ENCODE results near the gene NAE1.
A peak's percentile ranks its signal among the peaks of the same experiment; 100 is the strongest.
"Not testable (repeated sequence)": the region's sequence is repeated elsewhere in the genome, so short reads cannot be mapped to it uniquely, and the experiment has no call there.

Gene NAE1

GRCh38 chr16:66830422-66831404, at the start of gene NAE1:
TSS of gene NAE1 (minus strand) at chr16:66830976. CDS start at chr16:66830899, 77 bp downstream.
- peak within 1 kb of the TSS; percentile 92 for H3K4me3 ChIP-seq (ENCODE audit: low read depth, low read length)
- H3K27ac ChIP-seq (ENCODE audit: low read depth, low read length) = peak within 1 kb of the TSS; percentile 58
- H3K79me2 ChIP-seq (ENCODE audit: control insufficient read depth, insufficient read depth, low read length, unreplicated experiment) = peaks cover 40% of the 10 kb centered on the region
- no peaks in the 10 kb centered on the region for H3K27me3 ChIP-seq (ENCODE audit: insufficient read depth, low read length)
- H3K36me3 ChIP-seq (ENCODE audit: insufficient read depth, low read length) = peaks cover 19% of the 10 kb centered on the region
- H2AFZ ChIP-seq (ENCODE audit: low read length, unreplicated experiment) = peak within 1 kb of the TSS; percentile 95
- peaks cover 19% of the 10 kb centered on the region for H3K4me1 ChIP-seq (ENCODE audit: control insufficient read depth, insufficient read depth, low read length, unreplicated experiment)

GRCh38 chr16:66878067-66878466, 47.3 kb upstream of the NAE1 start:
- Histone ChIP-seq H2AFZ (ENCODE audit: low read length, unreplicated experiment) (no peak overlapping the region), H3K4me1 (ENCODE audit: control insufficient read depth, insufficient read depth, low read length, unreplicated experiment) (peaks cover 24% of the 10 kb centered on the region), H3K79me2 (ENCODE audit: control insufficient read depth, insufficient read depth, low read length, unreplicated experiment) (peaks cover 12% of the 10 kb centered on the region), H3K27ac (ENCODE audit: low read depth, low read length) (no peak overlapping the region), H3K27me3 (ENCODE audit: insufficient read depth, low read length) (no peaks in the 10 kb centered on the region), H3K36me3 (ENCODE audit: insufficient read depth, low read length) (no peaks in the 10 kb centered on the region), H3K4me3 (ENCODE audit: low read depth, low read length) (no peak overlapping the region)

GRCh38 chr16:66874079-66874775, 43.5 kb upstream of the NAE1 start:
- peak overlapping the region; percentile 5 for H2AFZ ChIP-seq (ENCODE audit: low read length, unreplicated experiment)
- peaks cover 20% of the 10 kb centered on the region for H3K4me1 ChIP-seq (ENCODE audit: control insufficient read depth, insufficient read depth, low read length, unreplicated experiment)
- H3K79me2 ChIP-seq (ENCODE audit: control insufficient read depth, insufficient read depth, low read length, unreplicated experiment) = no peaks in the 10 kb centered on the region
- H3K36me3 ChIP-seq (ENCODE audit: insufficient read depth, low read length) = no peaks in the 10 kb centered on the region
- H3K27me3 ChIP-seq (ENCODE audit: insufficient read depth, low read length) = no peaks in the 10 kb centered on the region
- H3K27ac ChIP-seq (ENCODE audit: low read depth, low read length) = peak overlapping the region; percentile 66
- H3K4me3 ChIP-seq (ENCODE audit: low read depth, low read length) = no peak overlapping the region

GRCh38 chr16:66873685-66874055, 42.9 kb upstream of the NAE1 start:
- H2AFZ ChIP-seq (ENCODE audit: low read length, unreplicated experiment) = no peak overlapping the region
- no peaks in the 10 kb centered on the region for H3K36me3 ChIP-seq (ENCODE audit: insufficient read depth, low read length)
- no peaks in the 10 kb centered on the region for H3K27me3 ChIP-seq (ENCODE audit: insufficient read depth, low read length)
- peak overlapping the region; percentile 66 for H3K27ac ChIP-seq (ENCODE audit: low read depth, low read length)
- no peak overlapping the region for H3K4me3 ChIP-seq (ENCODE audit: low read depth, low read length)
- H3K4me1 ChIP-seq (ENCODE audit: control insufficient read depth, insufficient read depth, low read length, unreplicated experiment) = peaks cover 20% of the 10 kb centered on the region
- no peaks in the 10 kb centered on the region for H3K79me2 ChIP-seq (ENCODE audit: control insufficient read depth, insufficient read depth, low read length, unreplicated experiment)

GRCh38 chr16:66872943-66873684, 42.3 kb upstream of the NAE1 start:
- Histone ChIP-seq H2AFZ (ENCODE audit: low read length, unreplicated experiment) (peak overlapping the region; percentile 61), H3K4me1 (ENCODE audit: control insufficient read depth, insufficient read depth, low read length, unreplicated experiment) (peaks cover 20% of the 10 kb centered on the region), H3K4me3 (ENCODE audit: low read depth, low read length) (peak overlapping the region; percentile 76), H3K27me3 (ENCODE audit: insufficient read depth, low read length) (no peaks in the 10 kb centered on the region), H3K27ac (ENCODE audit: low read depth, low read length) (peak overlapping the region; percentile 66), H3K79me2 (ENCODE audit: control insufficient read depth, insufficient read depth, low read length, unreplicated experiment) (no peaks in the 10 kb centered on the region), H3K36me3 (ENCODE audit: insufficient read depth, low read length) (no peaks in the 10 kb centered on the region)

- H3K4me3 ChIP-seq (ENCODE audit: low read depth, low read length) = peak overlapping the region; percentile 76
- no peaks in the 10 kb centered on the region for H3K36me3 ChIP-seq (ENCODE audit: insufficient read depth, low read length)
- H2AFZ ChIP-seq (ENCODE audit: low read length, unreplicated experiment) = peak overlapping the region; percentile 61
- peaks cover 20% of the 10 kb centered on the region for H3K4me1 ChIP-seq (ENCODE audit: control insufficient read depth, insufficient read depth, low read length, unreplicated experiment)
- peak overlapping the region; percentile 21; the same call in 1 of the 2 replicates for H3K27ac ChIP-seq (ENCODE audit: low read depth, low read length)
- H3K27me3 ChIP-seq (ENCODE audit: insufficient read depth, low read length) = no peaks in the 10 kb centered on the region
- H3K79me2 ChIP-seq (ENCODE audit: control insufficient read depth, insufficient read depth, low read length, unreplicated experiment) = no peaks in the 10 kb centered on the region
Measured at GRCh38 chr16:66872559-66872942, 41.8 kb upstream of the NAE1 start.

GRCh38 chr16:66871840-66872239, 41.1 kb upstream of the NAE1 start:
- Histone ChIP-seq H3K27ac (ENCODE audit: low read depth, low read length) (no peak overlapping the region), H3K4me3 (ENCODE audit: low read depth, low read length) (no peak overlapping the region), H3K27me3 (ENCODE audit: insufficient read depth, low read length) (no peaks in the 10 kb centered on the region), H3K79me2 (ENCODE audit: control insufficient read depth, insufficient read depth, low read length, unreplicated experiment) (no peaks in the 10 kb centered on the region), H3K4me1 (ENCODE audit: control insufficient read depth, insufficient read depth, low read length, unreplicated experiment) (peaks cover 20% of the 10 kb centered on the region), H2AFZ (ENCODE audit: low read length, unreplicated experiment) (no peak overlapping the region), H3K36me3 (ENCODE audit: insufficient read depth, low read length) (no peaks in the 10 kb centered on the region)

- peaks cover 20% of the 10 kb centered on the region for H3K4me1 ChIP-seq (ENCODE audit: control insufficient read depth, insufficient read depth, low read length, unreplicated experiment)
- not testable (repeated sequence) for H3K4me3 ChIP-seq (ENCODE audit: low read depth, low read length); H3K27me3 ChIP-seq (ENCODE audit: insufficient read depth, low read length)
Measured at GRCh38 chr16:66871363-66871762, 40.6 kb upstream of the NAE1 start.

GRCh38 chr16:66869424-66869823, 38.6 kb upstream of the NAE1 start:
- Histone ChIP-seq H3K27ac (ENCODE audit: low read depth, low read length) (no peak overlapping the region), H2AFZ (ENCODE audit: low read length, unreplicated experiment) (no peak overlapping the region), H3K4me3 (ENCODE audit: low read depth, low read length) (no peak overlapping the region), H3K79me2 (ENCODE audit: control insufficient read depth, insufficient read depth, low read length, unreplicated experiment) (no peaks in the 10 kb centered on the region), H3K4me1 (ENCODE audit: control insufficient read depth, insufficient read depth, low read length, unreplicated experiment) (peaks cover 7% of the 10 kb centered on the region), H3K36me3 (ENCODE audit: insufficient read depth, low read length) (no peaks in the 10 kb centered on the region), H3K27me3 (ENCODE audit: insufficient read depth, low read length) (no peaks in the 10 kb centered on the region)

More at GRCh38 chr16:66871363-66871762, 40.6 kb upstream of the NAE1 start:
- H3K36me3 ChIP-seq (ENCODE audit: insufficient read depth, low read length); H3K79me2 ChIP-seq (ENCODE audit: control insufficient read depth, insufficient read depth, low read length, unreplicated experiment); H3K27ac ChIP-seq (ENCODE audit: low read depth, low read length); H2AFZ ChIP-seq (ENCODE audit: low read length, unreplicated experiment): not testable (repeated sequence)

GRCh38 chr16:66863707-66864106, 32.9 kb upstream of the NAE1 start:
- Histone ChIP-seq H3K4me1 (ENCODE audit: control insufficient read depth, insufficient read depth, low read length, unreplicated experiment) (peaks cover 5% of the 10 kb centered on the region), H3K79me2 (ENCODE audit: control insufficient read depth, insufficient read depth, low read length, unreplicated experiment) (no peaks in the 10 kb centered on the region), H3K27ac (ENCODE audit: low read depth, low read length) (no peak overlapping the region), H2AFZ (ENCODE audit: low read length, unreplicated experiment) (no peak overlapping the region), H3K36me3 (ENCODE audit: insufficient read depth, low read length) (no peaks in the 10 kb centered on the region), H3K27me3 (ENCODE audit: insufficient read depth, low read length) (no peaks in the 10 kb centered on the region), H3K4me3 (ENCODE audit: low read depth, low read length) (no peak overlapping the region)

All from ACC112 (cell line).